ENCODE results near the gene PRDM10.
A peak's percentile ranks its signal among the peaks of the same experiment; 100 is the strongest.
"Not testable (repeated sequence)": the region's sequence is repeated elsewhere in the genome, so short reads cannot be mapped to it uniquely, and the experiment has no call there.

The PRDM10 gene

DNA sequence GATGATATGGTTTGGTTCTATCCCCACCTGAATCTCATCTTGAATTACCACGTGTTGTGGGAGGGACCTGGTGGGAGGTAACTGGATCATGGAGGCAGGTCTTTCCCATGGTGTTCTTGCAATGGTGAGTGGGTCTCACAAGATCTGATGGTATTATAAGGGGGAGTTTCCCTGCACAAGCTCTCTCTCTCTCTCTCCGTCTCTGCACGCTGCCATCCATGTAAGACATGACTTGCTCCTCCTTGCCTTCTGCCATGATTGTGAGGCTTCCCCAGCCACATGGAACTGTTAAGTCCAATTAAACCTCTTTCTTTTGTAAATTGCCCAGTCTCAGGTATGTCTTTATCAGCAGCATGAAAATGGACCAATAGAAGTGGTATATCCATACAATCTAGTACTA lies 13.2 kb upstream of the PRDM10 start:
- not testable (repeated sequence) for DNase-seq (ENCODE audit: low read depth in 2 of 2)

DNA sequence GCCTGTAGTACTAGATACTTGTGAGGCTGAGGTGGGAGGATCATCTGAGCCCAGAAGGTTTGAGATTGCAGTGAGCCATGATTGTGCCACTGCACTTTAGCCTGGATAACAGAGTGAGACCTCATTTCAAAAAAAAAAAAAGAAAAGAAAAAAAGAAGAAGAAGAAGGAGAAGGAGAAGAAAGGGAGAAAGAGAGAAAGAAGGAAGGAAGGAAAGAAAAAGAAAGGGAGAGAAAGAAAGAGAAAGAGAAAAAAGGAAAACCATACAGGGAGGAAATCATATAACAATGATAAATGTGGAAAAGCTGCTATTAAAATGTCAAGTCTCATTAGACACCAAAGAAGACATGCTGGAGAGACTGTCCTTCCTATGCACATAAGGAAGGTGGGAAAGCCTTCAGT lies 5.7 kb upstream of the PRDM10 start:
- DNase-seq (ENCODE audit: low read depth in 2 of 2): no peak

DNA sequence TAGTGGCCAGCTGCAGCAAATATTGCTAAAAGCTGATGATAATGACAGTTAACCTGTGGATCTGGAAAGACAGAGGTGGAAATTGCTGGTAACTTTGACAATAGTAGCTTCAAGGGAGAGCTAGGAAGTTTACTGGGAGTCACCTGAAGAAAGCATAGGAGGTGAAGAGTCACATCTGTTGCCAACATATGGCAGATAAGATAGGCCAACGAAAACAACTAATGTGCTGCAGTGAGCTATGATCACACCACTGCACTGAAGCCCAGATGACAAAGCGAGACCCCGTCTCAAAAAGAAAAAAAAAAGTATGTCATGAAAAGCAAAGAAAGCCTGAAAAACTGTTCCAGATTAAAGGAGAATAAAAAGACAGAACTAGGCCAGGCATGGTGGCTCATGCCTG lies 4.3 kb upstream of the PRDM10 start:
- DNase-seq (ENCODE audit: low read depth in 2 of 2): no peak

DNA sequence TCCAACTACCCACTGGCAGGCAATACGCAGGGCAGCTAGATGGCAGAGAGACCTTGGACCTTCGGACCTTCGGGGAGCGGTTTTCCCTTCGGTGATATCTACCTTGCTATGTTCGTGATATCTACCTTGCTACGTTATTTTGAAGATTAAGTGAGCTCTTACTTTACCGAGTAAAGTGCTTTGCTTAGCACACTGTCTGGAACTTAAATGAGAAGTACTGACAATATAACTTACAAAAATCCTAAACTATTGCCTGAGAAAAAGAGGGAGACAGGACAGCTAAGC lies 1.0 kb upstream of the PRDM10 start:
- DNase-seq (ENCODE audit: low read depth in 2 of 2): no peak

DNA sequence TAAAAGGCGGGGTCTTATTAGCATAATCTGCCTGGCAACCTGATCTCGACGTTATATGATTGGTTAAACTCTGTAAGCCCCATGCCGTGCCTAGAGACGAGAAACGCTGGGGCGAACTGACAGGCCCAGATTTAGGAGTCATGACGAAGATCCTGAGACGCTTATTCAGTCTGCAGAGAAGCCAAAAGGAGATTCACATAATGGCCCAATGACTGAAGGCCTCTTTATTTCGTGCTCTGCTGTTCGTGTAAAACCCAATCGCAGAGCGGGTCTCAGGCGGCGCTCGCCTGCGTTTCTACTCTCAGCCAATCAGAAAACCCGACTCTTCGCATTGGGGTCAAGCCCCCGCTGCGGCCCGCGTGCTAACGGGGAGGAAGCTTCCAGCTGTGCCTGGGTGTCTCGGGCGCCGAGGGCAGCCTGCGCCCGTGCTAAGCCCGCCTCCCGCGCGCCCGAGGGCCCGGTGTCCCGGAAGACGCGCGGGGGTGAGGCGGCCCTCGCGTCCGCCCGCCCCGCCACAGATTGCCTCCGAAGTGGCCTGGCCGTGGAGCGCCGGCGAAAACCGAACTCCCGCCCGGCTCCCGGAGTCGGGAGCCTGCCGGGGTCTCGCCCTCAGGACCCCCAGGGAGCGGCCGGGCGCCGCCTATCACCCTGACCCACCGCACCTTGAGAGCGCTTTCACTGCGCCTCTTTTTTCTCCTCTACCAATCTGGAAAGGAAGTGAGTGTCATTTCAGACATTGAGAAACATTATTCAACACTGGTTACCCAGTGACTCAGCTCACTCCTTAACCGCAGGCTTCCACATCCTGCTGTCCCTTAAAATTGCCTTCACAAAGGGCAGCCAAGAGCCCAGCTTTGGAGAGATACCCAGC lies 446 bp upstream of the PRDM10 start:
- DNase-seq (ENCODE audit: low read depth in 2 of 2): peak; percentile 78 to 79

DNA sequence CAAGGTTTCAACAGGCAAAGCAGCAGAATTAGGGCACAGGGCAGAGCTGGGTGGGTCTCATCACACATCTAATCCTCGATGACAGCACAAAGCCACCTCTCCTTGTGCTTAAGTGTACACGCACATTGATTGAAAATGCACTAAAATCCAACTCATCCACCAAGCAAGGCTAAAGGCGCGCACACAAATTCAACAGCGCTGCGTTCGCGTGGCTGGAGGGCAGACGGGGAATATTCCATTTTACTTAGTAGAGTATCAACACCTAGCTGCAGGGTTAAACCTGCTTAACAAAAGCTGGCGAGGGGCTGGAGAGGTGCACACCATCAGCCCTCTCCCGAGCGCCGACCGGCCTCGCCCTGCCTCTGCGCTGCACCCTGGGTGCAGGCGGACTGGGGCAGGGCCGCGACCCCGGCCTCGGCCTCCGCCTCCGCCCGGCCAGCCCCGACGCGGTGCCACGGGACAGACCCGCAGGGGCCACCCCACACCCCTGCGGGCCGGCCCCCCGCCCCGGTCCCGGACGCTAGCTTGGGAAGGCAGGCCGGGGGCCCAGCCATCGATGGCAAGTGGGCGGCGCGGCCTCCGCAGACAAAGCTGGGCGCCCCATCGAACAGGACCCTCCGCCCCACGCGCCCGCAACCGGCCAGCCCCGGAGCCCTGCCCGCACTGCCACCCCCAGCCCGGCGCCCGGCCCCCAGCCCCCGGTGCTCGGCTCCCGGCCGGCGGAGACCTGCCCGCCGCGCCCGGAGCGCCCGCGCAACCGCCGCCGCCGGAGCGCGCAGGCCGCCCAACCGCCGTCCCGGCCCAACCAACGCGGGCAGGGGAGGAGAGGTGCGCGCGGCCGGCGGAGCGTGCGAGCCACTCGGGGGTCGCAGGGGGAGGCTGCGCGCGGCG lies 929 bp downstream of the PRDM10 start:
- DNase-seq (ENCODE audit: low read depth in 2 of 2): peak; percentile 18 to 25

DNA sequence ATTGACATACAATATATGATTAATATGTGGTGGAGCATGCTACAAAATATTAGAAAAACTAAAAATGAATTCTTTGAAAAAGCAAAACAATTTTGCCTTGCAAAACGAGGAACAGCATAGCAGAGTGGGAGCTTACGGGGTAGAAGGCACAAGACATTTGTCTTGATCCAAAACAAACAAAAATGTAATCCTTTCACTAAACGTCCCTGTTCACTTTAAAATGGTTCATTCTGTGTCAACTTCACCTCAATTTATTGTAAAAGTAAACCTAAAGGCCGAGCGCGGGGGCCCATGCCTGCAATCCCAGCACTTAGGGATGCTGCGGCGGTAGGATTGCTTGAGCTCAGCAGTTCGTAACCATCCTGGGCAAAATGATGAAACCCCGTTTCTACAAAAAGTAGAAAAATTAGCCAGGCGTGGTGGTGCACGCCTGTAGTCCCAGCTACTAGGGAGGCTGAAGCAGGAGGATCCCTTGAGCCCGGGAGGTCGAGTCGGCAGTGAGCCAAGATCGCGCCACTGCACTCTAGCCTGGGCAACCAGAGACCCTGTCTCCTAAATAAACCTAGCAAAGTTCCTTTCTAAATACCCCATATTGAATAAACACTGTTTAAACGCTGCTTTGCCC lies 2.0 kb downstream of the PRDM10 start:
- no peak for DNase-seq (ENCODE audit: low read depth in 2 of 2)

DNA sequence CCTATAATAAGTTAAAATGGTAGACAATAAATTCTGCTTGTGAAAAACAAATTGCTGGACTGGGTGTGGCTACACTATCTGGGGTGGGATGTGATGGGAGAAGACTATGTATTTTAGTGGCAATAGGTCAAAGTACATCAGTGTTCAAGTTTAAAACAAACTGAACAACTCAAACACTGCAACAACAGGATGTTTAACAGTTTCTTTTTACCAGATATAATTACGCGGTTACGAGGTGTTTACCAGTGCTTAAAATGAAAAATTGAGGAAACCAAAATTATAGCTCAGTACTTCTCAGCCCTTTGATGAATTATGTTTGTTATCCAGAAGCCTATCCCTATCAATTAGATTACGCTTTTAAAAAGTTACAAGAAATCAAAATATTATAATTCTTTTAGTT lies 3.2 kb downstream of the PRDM10 start:
- DNase-seq (ENCODE audit: low read depth in 2 of 2): no peak

DNA sequence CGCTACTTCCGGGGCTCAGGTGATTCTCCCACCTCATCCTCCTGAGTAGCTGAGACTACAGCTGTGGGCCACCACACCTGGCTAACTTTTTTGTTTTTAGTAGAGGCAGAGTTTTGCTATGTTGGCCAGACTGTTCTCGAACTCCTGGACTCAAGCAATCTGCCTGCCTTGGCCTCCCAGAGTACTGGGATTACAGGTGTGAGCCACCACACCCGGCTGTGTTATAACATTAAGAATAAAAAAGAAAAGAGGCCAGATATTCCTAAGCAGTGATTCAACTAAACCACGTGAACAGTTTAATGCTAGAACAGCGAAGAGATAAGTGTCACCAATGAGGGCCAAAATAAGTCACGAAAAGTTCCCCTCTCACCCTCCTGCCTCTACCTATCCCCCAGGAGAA lies 3.7 kb downstream of the PRDM10 start:
- DNase-seq (ENCODE audit: low read depth in 2 of 2): no peak

DNA sequence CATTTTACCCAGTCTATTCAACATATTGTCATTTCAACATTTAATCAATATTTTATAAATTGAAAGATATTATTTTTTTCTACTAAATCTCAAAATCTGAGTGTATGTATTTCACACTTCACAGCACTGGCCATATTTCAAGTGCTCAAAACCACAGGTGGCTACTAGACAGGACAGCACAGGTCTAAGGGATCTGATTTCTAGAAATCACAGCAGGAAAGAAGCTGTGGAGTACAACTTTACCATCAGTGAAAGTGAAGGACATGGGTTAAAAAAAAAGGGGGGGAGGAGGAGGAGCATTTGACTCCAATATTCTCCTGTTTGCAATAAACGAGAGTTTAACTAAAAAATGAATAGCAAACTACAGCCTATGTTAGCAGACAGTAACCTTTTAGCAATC lies 4.5 kb downstream of the PRDM10 start:
- DNase-seq (ENCODE audit: low read depth in 2 of 2): no peak

DNA sequence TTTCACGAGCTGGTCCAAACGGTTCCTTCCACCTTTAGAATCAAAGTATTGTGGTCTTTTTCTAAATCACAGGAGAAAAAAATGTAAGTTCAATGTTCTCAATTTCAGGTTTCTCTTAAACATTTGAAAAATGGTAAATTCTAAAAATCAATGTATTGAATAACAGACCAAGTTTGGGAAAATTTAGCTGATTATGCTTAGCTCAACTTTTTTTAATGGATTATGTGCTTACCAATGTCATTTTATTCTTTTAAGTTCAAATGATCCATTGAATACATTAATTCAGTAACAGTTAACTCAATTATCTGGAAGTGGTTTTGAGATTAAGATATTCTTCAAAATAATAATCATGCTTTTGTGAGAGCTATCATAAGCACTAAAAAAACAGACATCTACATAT lies 5.1 kb downstream of the PRDM10 start:
- DNase-seq (ENCODE audit: low read depth in 2 of 2): no peak

DNA sequence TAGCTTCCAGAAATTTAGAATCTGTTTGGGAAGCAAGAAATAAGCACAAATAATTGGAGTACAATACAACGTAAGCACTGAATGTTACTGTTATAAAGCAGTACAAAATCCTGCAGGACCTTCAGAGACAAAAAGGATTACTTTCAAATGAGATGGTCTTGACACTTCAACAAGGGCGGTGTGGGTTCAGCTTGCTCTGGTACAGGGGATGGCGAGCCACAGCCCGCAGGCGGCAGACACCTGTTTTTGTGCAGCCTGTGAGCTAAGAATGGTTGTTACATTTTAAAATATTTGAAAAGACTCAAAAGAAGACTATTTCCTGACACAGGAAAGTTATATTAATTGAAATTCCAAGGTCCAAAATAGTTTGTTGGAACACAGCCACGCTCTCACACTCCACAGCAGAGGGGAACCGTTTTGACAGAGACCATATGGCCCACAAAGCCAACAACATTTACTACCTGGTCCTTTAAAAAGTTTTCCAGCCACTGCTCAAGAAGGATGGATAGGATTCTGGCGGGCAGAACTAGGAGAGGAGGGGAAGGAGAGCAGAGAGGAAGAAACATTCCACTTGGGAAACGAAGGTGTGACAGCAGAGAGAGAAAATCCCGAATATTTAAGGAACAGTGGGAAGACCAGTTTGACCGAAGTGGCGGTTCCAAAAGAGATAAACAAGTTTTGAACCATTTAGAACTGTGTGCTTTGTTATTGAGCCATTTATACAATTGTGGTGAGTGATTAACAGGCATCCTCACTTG lies 6.3 kb downstream of the PRDM10 start:
- no peak for DNase-seq (ENCODE audit: low read depth in 2 of 2)

DNA sequence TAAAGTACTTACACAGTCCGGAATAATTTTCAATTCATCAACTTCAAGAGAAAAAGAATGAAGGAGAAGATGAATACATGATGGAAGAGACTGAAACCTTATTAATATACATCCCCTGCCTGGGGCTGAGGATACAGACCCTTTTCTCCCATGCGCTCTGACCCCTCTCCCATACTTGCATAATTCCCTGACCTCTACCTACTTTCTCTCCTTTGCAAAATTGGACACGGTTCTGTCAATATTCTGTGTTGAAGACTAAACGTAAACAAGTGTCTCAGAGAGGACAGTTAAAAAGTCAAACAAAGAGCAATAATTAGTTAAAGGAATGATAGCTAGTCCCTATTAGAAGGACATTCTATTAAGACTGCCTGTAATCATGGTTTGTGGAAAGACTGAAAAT lies 7.5 kb downstream of the PRDM10 start:
- DNase-seq (ENCODE audit: low read depth in 2 of 2): no peak

DNA sequence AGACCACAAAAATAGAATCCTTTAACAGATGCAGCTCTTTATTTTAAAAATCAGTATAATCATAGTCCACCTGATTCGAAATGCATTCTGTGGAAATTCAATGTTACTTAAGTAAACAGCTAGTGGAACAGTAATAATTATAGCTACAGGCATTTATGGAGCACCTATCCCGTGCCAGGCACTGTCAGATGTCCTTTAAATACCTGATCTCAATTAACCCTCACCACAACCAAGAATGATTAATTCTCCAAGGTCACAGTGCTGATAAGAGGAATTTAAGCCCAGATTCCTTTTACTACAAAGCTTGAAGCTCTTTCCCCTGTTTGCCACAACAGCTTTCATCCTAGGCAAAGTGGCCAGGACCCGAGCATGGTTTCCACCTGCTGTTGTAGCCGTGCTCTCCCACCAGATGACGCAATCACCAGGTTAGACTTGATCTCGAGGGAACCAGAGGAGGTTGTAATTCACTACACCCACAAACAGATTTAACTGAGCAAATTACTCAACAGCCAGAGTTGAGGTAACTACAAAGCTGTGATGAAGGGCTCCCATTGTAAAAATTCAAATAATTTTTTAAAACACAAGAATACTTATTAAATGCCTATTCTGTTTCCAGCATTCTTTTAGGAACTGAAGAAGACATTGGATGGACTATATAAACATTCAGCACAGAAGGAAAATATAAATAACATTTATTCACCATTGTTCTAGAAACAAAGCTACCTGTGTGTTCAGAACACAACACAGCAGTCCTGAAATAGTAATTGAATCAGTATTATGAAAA lies 10.3 kb downstream of the PRDM10 start:
- peak in 1 of 2 donors; percentile 27 for DNase-seq (ENCODE audit: low read depth in 2 of 2)

DNA sequence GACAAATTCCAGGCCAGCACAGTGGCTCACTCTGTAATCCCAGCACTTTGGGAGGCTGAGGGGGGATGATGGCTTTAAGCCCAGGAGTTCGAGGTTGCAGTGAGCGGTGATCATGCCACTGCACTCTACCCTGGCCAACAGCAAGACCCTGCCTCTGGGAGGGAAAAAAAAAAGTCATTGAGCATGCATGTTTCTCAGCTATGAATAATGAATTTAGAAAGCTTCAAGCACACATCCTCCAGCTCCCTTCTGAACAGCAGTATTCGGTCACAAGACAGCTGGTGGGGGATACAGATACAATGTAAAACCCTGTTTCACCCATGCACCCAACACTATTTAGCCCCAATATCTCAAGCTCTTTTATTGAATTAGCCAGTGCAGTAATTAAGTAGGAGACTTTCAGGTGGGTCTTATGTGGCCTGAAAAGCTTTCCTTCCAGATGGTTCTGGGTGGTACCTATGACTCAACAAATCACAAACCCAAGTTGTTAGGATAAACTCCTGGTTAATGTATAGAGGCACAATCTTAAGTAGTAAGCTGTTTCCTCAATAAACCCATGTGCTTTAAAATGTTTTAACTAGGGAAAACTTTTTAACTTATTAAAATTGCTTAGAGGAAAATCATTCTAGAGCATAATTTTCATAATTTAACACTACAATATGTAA lies 13.4 kb downstream of the PRDM10 start:
- DNase-seq (ENCODE audit: low read depth in 2 of 2): no peak

DNA sequence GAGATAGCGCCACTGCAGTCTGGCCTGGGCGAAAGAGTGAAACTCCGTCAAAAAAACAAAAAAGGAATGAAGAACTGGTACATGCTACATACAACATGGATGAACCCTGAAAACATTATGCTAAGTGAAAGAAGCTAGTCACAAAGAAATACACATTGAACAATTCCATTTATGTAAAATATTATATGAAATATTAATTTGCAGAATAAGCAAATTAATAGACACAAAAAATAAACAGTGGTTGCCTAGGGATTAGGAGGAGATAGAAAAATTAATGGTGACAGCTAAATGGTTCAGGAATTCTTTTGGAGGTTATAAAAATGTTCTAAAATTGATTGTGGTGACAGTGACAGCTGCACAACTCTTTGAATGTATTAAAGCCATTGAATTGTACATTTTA lies 14.7 kb downstream of the PRDM10 start:
- no peak for DNase-seq (ENCODE audit: low read depth in 2 of 2)

DNA sequence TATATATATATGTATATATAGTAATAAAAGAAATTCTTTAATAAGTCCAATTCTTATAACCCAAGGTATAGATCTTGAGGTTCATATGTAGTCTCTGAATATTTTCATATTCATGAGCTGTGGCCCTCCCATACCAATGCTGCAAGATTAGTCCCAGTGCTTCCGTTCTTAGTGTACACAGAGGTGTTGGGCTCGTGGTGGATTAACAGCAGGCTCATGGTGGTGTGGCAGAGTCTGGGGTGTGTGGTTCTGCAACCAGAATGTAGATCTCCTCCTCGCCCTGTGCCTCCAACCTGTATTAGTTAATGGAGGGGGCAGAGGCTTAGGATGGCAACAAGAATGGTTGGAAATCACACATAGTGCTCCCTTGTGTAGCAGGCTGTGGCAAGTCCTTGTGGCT lies 16.8 kb downstream of the PRDM10 start:
- no peak for DNase-seq (ENCODE audit: low read depth in 2 of 2)

DNA sequence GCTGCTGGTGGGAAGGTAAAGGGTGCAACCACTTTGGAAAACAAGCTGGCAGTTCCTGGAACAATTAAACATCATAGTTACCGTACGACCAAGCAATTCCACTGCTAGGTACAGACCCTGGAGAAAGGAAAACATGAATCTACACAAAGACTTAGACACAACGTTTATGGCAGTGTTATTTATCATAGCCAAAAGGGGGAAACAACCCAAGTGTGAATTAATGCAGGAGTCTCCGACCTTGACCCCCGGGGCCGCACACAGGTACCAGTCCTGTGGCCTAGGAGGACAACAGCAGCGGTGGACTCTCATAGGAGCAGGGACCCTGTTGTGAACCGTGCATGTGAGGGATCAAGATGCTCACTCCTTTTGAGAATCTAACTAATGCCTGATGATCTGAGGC lies 22.5 kb downstream of the PRDM10 start:
- no peak for DNase-seq (ENCODE audit: low read depth in 2 of 2)

DNA sequence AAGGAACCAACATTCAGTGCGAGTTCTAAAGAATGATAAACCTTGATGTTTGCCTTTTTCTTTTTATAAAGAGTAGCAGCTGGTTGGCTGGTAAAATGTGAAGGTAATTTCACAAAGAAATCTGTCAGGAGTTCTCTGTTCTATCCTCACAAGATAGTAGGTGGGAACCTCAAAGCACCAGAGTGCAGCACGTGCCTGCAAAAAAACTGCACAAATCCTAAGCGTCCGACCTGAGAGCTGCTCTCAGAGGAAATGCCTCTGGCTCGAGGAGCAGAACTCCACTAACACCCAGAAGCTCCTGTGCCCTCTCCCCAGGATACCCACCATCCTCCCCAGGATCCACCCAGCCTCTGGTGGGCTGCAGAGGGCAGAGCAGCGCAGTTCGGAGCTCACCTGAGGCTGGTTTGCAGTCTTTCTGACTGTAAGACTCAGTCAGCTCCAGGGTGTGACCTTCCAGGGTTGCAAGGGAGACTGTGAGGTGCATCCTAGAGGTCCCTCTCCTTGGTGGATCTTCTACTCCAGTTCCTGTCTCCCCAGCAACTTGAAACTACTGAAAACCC lies 23.5 kb downstream of the PRDM10 start:
- no peak for DNase-seq (ENCODE audit: low read depth in 2 of 2)

DNA sequence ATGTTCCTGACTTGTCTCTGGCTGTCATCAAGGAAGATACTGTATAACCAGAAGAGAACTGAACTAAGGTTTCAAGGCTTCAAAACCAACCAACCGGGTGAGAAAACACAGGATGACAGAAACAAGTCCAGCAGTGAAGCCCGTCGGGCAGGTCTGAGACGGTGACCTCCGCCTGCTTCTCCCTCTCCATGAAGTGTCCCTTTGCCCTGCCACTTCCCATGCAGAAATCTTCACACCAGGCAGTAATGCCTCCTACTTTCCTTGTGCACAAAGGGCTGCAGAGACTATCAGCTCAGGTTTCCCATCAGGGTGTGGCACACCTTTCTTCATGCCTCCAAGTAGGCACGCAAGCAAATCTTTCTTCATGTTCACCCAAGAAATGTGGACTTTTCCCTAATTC lies 24.2 kb downstream of the PRDM10 start:
- no peak for DNase-seq (ENCODE audit: low read depth in 2 of 2)
